ENCODE data around the gene C19orf81. TPM values are rescaled to one million over a fixed set of nuclear protein-coding genes. Genes with fewer than 3 reads are reported as not detected.

C19orf81 gene
- total and polyA plus RNA-seq, 2 of the 8 experiments (the other 6 are each of a cell fraction or from before 2014, with no cell fraction given): 11.7 to 13.0 TPM

DNA sequence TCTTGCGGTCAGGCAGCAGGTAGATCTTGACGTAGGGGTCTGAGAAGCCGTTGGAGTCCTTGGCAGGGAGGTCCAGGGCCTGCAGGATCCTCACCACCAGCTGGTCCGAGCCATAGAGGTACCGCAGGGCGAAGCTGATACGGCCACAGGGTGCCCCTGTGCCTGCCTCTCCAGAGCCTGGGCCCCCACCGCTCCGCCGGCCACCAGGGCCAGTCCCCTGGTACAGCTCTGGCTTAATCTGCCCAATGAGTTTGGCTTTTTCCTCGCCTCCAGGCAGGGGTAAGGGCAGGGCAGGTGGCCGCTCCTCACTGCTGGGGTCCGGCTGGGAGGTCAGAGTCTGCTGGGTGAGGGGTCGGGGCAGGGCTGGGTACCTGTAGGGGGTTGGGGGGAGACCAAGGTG is 19.4 kb upstream of the C19orf81 start:
- Histone ChIP-seq H3K79me1 (ENCODE audit: low read depth, low read length) (no peaks in the 10 kb centered on the region), H2BK20ac (ENCODE audit: low read length) (no peak overlapping the region), H2AFZ (ENCODE audit: low read length) (no peak overlapping the region), H3K4me3 (ENCODE audit: extremely low read depth in 1 of 4, insufficient read depth in 2 of 4, low read depth in 3 of 4, low read length in 4 of 4) (no peak overlapping the region), H3K27me3 (replicated peaks in 1 of 4; ENCODE audit: control insufficient read depth in 3 of 4, extremely low read depth in 1 of 4, insufficient read depth in 3 of 4, low read length in 3 of 4) (no peaks in the 10 kb centered on the region), H3K23me2 (ENCODE audit: low read depth, low read length) (no peaks in the 10 kb centered on the region), H4K8ac (ENCODE audit: extremely low read depth, insufficient read depth, low read length) (no peak overlapping the region), H2AK5ac (ENCODE audit: low read depth, low read length) (no peak overlapping the region; the same call in 1 of the 2 replicates), H3K79me2 (ENCODE audit: control insufficient read depth in 1 of 2, insufficient read depth in 2 of 2, low read length in 2 of 2) (no peaks in the 10 kb centered on the region), H3K4me2 (ENCODE audit: insufficient read depth in 1 of 2, low read depth in 2 of 2, low read length in 2 of 2) (no peak overlapping the region), H3K9me3 (ENCODE audit: insufficient read depth in 2 of 2, low read depth in 1 of 2, low read length in 1 of 2) (peaks cover 12% of the 10 kb centered on the region in 2 experiments), H3K56ac (replicated peaks; ENCODE audit: insufficient read length, low read depth, low read length) (no peak overlapping the region), H4K5ac (ENCODE audit: insufficient read length, low read depth, low read length) (no peak overlapping the region), H3K27ac (ENCODE audit: low read depth, low read length) (no peak overlapping the region), H2BK5ac (ENCODE audit: low read depth, low read length) (no peak overlapping the region), H3K23ac (ENCODE audit: insufficient read length) (no peak overlapping the region), H4K91ac (replicated peaks; ENCODE audit: insufficient read length, low read length) (no peak overlapping the region), H3K36me3 (ENCODE audit: control insufficient read depth in 2 of 4, insufficient read depth in 4 of 4, low read length in 3 of 4) (no peaks in the 10 kb centered on the region), H2BK12ac (ENCODE audit: low read depth, low read length) (no peak overlapping the region), H3K4ac (replicated peaks; ENCODE audit: insufficient read length, low read depth, low read length) (no peak overlapping the region), H3K14ac (ENCODE audit: insufficient read length) (no peak overlapping the region), H3K9ac (replicated peaks in 1 of 4; ENCODE audit: extremely low read depth in 1 of 4, low read depth in 3 of 4, low read length in 3 of 4) (no peak overlapping the region), H2BK120ac (replicated peaks; ENCODE audit: low read depth, low read length) (no peak overlapping the region), H2BK15ac (ENCODE audit: low read length) (no peak overlapping the region), H3K4me1 (replicated peaks in 1 of 4; ENCODE audit: control insufficient read depth in 3 of 4, insufficient read depth in 4 of 4, low read length in 3 of 4) (0 out of 7 replicates have a peak, but pooled peaks cover 0 to 4% (median 0%) of the 10 kb centered on the region in 4 experiments), H4K20me1 (replicated peaks in 1 of 2; ENCODE audit: control insufficient read depth in 1 of 2, insufficient read depth in 2 of 2, low read length in 2 of 2) (no peaks in the 10 kb centered on the region), H3K18ac (ENCODE audit: extremely low read depth, low read length) (no peak overlapping the region)
- CTCF ChIA-PET (ENCODE audit: partially characterized antibody): interaction anchor here (0.6 to 0.8 kb wide), 2 partner anchors 35 to 84 kb away, joined by 3 read pairs; no protein-coding TSS in a partner anchor
- 81% methylated on average over 13 of the region's 14 CpGs; no CpG with 5 or more reads in 1 of the 2 experiments for WGBS, 2 experiments (ENCODE audit: extremely low coverage in 1 of 2, insufficient coverage in 1 of 2, insufficient read length in 1 of 2, insufficient replicate concordance in 2 of 2, low coverage in 1 of 2, low lambda C conversion rate in 2 of 2, missing lambda C conversion rate in 1 of 2)
- DNase-seq (ENCODE audit: low read depth in 1 of 2, low spot score in 2 of 2) (no peak), FAIRE-seq (no peak)
- POLR2A ChIA-PET (ENCODE audit: partially characterized antibody): interaction anchor here (1.5 kb wide), 1 partner anchor 9 kb away, joined by 4 read pairs; no protein-coding TSS in a partner anchor
- TF ChIP-seq EP300 (IDR thresholded peaks at IDR 0.05; ENCODE audit: borderline replicate concordance in 1 of 2, low read depth in 2 of 2, low read length in 2 of 2) (no peak), TEAD4 (IDR thresholded peaks at IDR 0.05; ENCODE audit: low read depth, low read length) (no peak), KDM4A (IDR thresholded peaks at IDR 0.05; ENCODE audit: low read depth, low read length, severe bottlenecking) (no peak), JUND (IDR thresholded peaks at IDR 0.05; ENCODE audit: low read length) (no peak), SAP30 (IDR thresholded peaks at IDR 0.05; ENCODE audit: insufficient read depth, insufficient replicate concordance, low read length) (no peak), GABPA (IDR thresholded peaks at IDR 0.05; ENCODE audit: borderline replicate concordance, insufficient read depth, low read length) (no peak), NRF1 (IDR thresholded peaks at IDR 0.05; ENCODE audit: low read depth, low read length) (no peak), CBX5 (IDR thresholded peaks at IDR 0.05; ENCODE audit: low read depth, low read length) (no peak), KDM5A (IDR thresholded peaks at IDR 0.05; ENCODE audit: low read length) (no peak), SUZ12 (IDR thresholded peaks at IDR 0.05; ENCODE audit: low read length) (no peak), TCF12 (IDR thresholded peaks at IDR 0.05; ENCODE audit: low read depth, low read length) (no peak), SRF (IDR thresholded peaks at IDR 0.05; ENCODE audit: low read depth, low read length) (no peak), HDAC6 (IDR thresholded peaks at IDR 0.05; ENCODE audit: low read depth, low read length) (no peak), CTBP2 (IDR thresholded peaks at IDR 0.05; ENCODE audit: borderline replicate concordance, insufficient read depth, insufficient read length, low read length) (no peak)
